Measurements from ENCODE around the gene ITPR3. TPM values are rescaled to one million over a fixed set of nuclear protein-coding genes. Genes with fewer than 3 reads are reported as not detected.

The ITPR3 gene
- total and polyA plus RNA-seq, 2 of the 13 experiments (the other 11 are each of a cell fraction or from before 2014, with no cell fraction given): 3.8 to 21.4 TPM

DNA sequence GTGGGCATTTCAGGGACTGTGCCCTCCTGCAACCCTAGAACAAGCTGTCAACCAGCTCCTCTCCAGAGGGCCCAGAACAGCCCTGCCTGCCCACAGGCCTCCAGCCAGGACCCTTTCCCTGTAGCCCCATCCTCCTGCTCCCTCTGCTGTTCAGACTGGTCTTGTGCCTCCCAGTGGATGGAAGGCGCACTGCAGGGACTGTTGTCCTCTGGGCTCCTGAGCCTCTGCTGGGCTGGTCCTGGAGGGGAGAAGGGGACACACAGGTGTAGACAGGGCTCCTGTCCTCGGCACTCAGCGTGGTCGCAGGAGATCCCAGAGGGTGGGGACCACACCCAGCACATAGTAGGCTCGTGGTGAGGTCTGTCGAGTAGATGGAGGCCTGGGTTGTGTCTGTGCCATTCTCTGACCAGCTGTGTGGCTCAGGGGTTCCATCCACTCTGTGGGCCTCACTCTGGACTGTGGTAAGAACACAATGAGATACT lies 11.5 kb downstream of the ITPR3 start:
- Histone ChIP-seq H3K27me3 (ENCODE audit: control insufficient read depth in 1 of 2, insufficient read depth in 2 of 2, low read length in 2 of 2) (no peaks in the 10 kb centered on the region), H4K20me1 (ENCODE audit: insufficient read depth, low read length) (peaks cover 12% of the 10 kb centered on the region; the same call in 1 of the 2 replicates), H3K4me1 (ENCODE audit: insufficient read depth, low read length) (peaks cover 34% of the 10 kb centered on the region), H2AFZ (ENCODE audit: low read length) (no peak overlapping the region), H3K9me3 (ENCODE audit: low read length) (no peaks in the 10 kb centered on the region), H3K79me2 (ENCODE audit: insufficient read depth, low read length) (no peaks in the 10 kb centered on the region), H3K4me3 (replicated peaks in 1 of 3; ENCODE audit: insufficient read depth in 1 of 3, low read depth in 2 of 3, low read length in 3 of 3) (peak overlapping the region in 1 of 3 experiments; percentile 73; a peak in 2 of 6 replicates), H3K36me3 (replicated peaks in 1 of 2; ENCODE audit: control insufficient read depth in 1 of 2, insufficient read depth in 2 of 2, low read length in 2 of 2) (no peaks in the 10 kb centered on the region), H3K4me2 (ENCODE audit: low read depth, low read length) (peak overlapping the region; percentile 86), H3K27ac (ENCODE audit: extremely low read length, insufficient read depth, low read length) (no peak overlapping the region), H3K9ac (ENCODE audit: insufficient read depth, low read depth, low read length) (no peak overlapping the region)
- intact Hi-C loops (cut with micrococcal nuclease; ENCODE audit: unreplicated experiment) (loop anchor here (1.0 to 10.0 kb wide), 3 partner anchors 22 to 72 kb away; no protein-coding TSS in a partner anchor), in situ Hi-C loops (cut with HindIII; ENCODE audit: extremely low pct_ligation_motif_present, low pct_unique_long_range_greater_than_20kb) (no loop called here)
- DNase-seq (ENCODE audit: low spot score): peak; percentile 75
- peak; percentile 88 for ATAC-seq
- POLR2A ChIA-PET: interaction anchor here (0.8 to 4.0 kb wide), 3 partner anchors 9 to 42 kb away, joined by 3 to 23 read pairs (median 6); partner anchors contain the start of gene ITPR3
- CTCF ChIA-PET (ENCODE audit: low intra/inter-chr PET ratio, low total read pairs): interaction anchor here (1.0 to 4.1 kb wide), 6 partner anchors 12 to 47 kb away, joined by 3 to 72 read pairs (median 6); partner anchors contain the start of gene ITPR3
- peak; percentile 90 for FAIRE-seq
- WGBS (ENCODE audit: low lambda C conversion rate): 56% methylated on average over 6 of the region's 6 CpGs
- BruUV-seq (replicated peaks): no TSS peak
- TF ChIP-seq HOXA5 (CRISPR knock-in tag; IDR thresholded peaks at IDR 0.05) (no peak), RXRA (CRISPR knock-in tag; IDR thresholded peaks at IDR 0.05) (peak; percentile 47; the same call in 1 of the 2 replicates), ZFP62 (CRISPR knock-in tag; IDR thresholded peaks at IDR 0.05) (no peak), ZNF549 (CRISPR knock-in tag; IDR thresholded peaks at IDR 0.05) (no peak), SRSF1 (optimal IDR thresholded peaks at IDR 0.05; ENCODE audit: low read depth, low read length) (peak; percentile 48), ZNF562 (CRISPR knock-in tag; IDR thresholded peaks at IDR 0.05; ENCODE audit: borderline replicate concordance) (no peak), SMARCC2 (IDR thresholded peaks at IDR 0.05) (no peak), DPF2 (CRISPR knock-in tag; IDR thresholded peaks at IDR 0.05; ENCODE audit: borderline replicate concordance, low read depth) (peak; percentile 20; the same call in 1 of the 2 replicates), SMC3 (IDR thresholded peaks at IDR 0.05; ENCODE audit: low read length) (peak; percentile 78), ZFY (CRISPR knock-in tag; IDR thresholded peaks at IDR 0.05) (peak; percentile 38; the same call in 1 of the 2 replicates), GFI1 (CRISPR knock-in tag; IDR thresholded peaks at IDR 0.05; ENCODE audit: borderline replicate concordance) (no peak), MZF1 (CRISPR knock-in tag; IDR thresholded peaks at IDR 0.05; ENCODE audit: borderline replicate concordance) (no peak), RAD21 (CRISPR knock-in tag; IDR thresholded peaks at IDR 0.05) (peak; percentile 93)
- TF ChIP-seq, protein P1, sequence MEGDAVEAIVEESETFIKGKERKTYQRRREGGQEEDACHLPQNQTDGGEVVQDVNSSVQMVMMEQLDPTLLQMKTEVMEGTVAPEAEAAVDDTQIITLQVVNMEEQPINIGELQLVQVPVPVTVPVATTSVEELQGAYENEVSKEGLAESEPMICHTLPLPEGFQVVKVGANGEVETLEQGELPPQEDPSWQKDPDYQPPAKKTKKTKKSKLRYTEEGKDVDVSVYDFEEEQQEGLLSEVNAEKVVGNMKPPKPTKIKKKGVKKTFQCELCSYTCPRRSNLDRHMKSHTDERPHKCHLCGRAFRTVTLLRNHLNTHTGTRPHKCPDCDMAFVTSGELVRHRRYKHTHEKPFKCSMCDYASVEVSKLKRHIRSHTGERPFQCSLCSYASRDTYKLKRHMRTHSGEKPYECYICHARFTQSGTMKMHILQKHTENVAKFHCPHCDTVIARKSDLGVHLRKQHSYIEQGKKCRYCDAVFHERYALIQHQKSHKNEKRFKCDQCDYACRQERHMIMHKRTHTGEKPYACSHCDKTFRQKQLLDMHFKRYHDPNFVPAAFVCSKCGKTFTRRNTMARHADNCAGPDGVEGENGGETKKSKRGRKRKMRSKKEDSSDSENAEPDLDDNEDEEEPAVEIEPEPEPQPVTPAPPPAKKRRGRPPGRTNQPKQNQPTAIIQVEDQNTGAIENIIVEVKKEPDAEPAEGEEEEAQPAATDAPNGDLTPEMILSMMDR (CRISPR knock-in tag; IDR thresholded peaks at IDR 0.05): peak; percentile 96
- TF ChIP-seq, protein P2, sequence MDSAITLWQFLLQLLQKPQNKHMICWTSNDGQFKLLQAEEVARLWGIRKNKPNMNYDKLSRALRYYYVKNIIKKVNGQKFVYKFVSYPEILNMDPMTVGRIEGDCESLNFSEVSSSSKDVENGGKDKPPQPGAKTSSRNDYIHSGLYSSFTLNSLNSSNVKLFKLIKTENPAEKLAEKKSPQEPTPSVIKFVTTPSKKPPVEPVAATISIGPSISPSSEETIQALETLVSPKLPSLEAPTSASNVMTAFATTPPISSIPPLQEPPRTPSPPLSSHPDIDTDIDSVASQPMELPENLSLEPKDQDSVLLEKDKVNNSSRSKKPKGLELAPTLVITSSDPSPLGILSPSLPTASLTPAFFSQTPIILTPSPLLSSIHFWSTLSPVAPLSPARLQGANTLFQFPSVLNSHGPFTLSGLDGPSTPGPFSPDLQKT (CRISPR knock-in tag; IDR thresholded peaks at IDR 0.05; ENCODE audit: borderline replicate concordance): no peak
- TF ChIP-seq, protein P3, sequence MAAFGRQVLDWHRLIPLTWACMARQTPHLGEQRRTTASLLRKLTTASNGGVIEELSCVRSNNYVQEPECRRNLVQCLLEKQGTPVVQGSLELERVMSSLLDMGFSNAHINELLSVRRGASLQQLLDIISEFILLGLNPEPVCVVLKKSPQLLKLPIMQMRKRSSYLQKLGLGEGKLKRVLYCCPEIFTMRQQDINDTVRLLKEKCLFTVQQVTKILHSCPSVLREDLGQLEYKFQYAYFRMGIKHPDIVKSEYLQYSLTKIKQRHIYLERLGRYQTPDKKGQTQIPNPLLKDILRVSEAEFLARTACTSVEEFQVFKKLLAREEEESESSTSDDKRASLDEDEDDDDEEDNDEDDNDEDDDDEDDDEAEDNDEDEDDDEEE (CRISPR knock-in tag; IDR thresholded peaks at IDR 0.05): 0 out of 2 replicates have a peak, but pooled peaks have one; percentile 62
- TF ChIP-seq, protein P4, sequence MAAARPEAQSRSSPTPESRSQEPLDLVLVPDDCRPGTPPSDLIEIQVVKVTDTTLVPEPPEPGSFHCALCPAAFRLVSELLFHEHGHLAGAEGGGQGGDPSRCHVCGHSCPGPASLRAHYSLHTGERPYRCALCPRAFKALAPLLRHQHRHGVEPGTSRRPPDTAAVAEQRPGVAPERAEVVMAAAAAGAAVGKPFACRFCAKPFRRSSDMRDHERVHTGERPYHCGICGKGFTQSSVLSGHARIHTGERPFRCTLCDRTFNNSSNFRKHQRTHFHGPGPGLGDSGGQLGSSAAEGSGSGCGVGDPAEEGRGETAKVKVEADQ (CRISPR knock-in tag; IDR thresholded peaks at IDR 0.05; ENCODE audit: borderline replicate concordance): no peak
- TF ChIP-seq, protein P5, sequence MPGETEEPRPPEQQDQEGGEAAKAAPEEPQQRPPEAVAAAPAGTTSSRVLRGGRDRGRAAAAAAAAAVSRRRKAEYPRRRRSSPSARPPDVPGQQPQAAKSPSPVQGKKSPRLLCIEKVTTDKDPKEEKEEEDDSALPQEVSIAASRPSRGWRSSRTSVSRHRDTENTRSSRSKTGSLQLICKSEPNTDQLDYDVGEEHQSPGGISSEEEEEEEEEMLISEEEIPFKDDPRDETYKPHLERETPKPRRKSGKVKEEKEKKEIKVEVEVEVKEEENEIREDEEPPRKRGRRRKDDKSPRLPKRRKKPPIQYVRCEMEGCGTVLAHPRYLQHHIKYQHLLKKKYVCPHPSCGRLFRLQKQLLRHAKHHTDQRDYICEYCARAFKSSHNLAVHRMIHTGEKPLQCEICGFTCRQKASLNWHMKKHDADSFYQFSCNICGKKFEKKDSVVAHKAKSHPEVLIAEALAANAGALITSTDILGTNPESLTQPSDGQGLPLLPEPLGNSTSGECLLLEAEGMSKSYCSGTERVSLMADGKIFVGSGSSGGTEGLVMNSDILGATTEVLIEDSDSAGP (CRISPR knock-in tag; IDR thresholded peaks at IDR 0.05; ENCODE audit: borderline replicate concordance): peak; percentile 63; the same call in 1 of the 2 replicates

Data from HepG2 (cell line).